KMS-11 (cell line): ENCODE data around the gene IWS1.

Experiments used
- H2AFZ ChIP-seq: fragments of 200-600 bp; sonication (generic); 2 replicates; pipeline ENCODE4 v1.6.1; 2016; ENCODE audit warnings: antibody characterized with exemption, mixed run types, low read depth
- H3K27ac ChIP-seq: fragments of 200-600 bp; sonication (generic); 2 replicates; pipeline ENCODE4 v1.6.1; 2016; ENCODE audit warnings: mild to moderate bottlenecking, mixed run types
- H3K27me3 ChIP-seq: fragments of 200-600 bp; sonication (generic); 2 replicates; pipeline ENCODE4 v1.6.1; 2017; ENCODE audit warnings: mild to moderate bottlenecking, low read depth, mixed run types, moderate library complexity; ENCODE audit not compliant: insufficient read depth
- H3K36me3 ChIP-seq: fragments of 200-600 bp; sonication (generic); 2 replicates; pipeline ENCODE4 v1.6.1; 2017; ENCODE audit warnings: mild to moderate bottlenecking, mixed run types; ENCODE audit not compliant: insufficient read depth
- H3K4me1 ChIP-seq: fragments of 200-600 bp; sonication (generic); 2 replicates; pipeline ENCODE4 v1.6.1; 2016; ENCODE audit warnings: mild to moderate bottlenecking, low read depth, mixed run types; ENCODE audit not compliant: poor library complexity, severe bottlenecking
- H3K4me2 ChIP-seq: fragments of 200-600 bp; sonication (generic); 2 replicates; pipeline ENCODE4 v1.7.0; 2016; ENCODE audit warnings: mild to moderate bottlenecking, mixed run types
- H3K4me3 ChIP-seq: fragments of 200-600 bp; sonication (generic); IDR thresholded peaks from 2 replicates; pipeline ENCODE4 v1.6.1; 2017; ENCODE audit warnings: low read depth, low read length, mixed read lengths; ENCODE audit not compliant: insufficient read depth
- H3K79me2 ChIP-seq: fragments of 200-600 bp; sonication (generic); 2 replicates; pipeline ENCODE4 v1.6.1; 2016; ENCODE audit warnings: low read depth, mixed run types; ENCODE audit not compliant: insufficient read depth
- H3K9ac ChIP-seq: fragments of 200-600 bp; sonication (generic); 2 replicates; pipeline ENCODE4 v1.6.1; 2016; ENCODE audit warnings: mild to moderate bottlenecking, mixed run types
- H4K20me1 ChIP-seq: fragments of 200-600 bp; sonication (generic); 2 replicates; pipeline ENCODE4 v1.6.1; 2016; ENCODE audit warnings: mild to moderate bottlenecking, mixed run types; ENCODE audit not compliant: insufficient read depth
- CTCF ChIP-seq: fragments of 200-600 bp; sonication (generic); conservative IDR thresholded peaks from 2 replicates; pipeline ENCODE4 v1.6.1; 2017; ENCODE audit warnings: low read depth, mild to moderate bottlenecking, antibody characterized with exemption, low read length, moderate library complexity, mixed read lengths

Gene IWS1

DNA sequence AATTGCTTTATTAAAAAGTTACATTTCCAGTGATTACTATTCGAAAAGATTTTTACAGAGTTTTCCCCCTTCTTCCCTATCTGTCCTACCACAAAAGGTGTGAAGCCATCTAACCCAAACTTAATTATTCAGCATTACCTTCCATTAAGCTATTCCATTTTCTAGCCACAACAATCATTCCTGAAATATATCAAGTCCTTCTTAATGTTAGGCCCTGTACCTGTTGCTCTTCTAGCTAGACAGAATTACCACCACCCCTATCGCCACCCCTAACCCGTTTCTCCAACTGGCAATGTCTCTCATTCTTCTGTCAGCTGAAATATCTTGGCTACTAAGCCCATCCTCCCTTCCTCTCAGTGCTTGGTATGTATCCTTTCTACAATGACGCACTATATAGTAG is 13.9 kb downstream of the IWS1 start:
- no peak overlapping the region for H3K4me2 ChIP-seq
- no peak overlapping the region for H3K27ac ChIP-seq
- no peaks in the 10 kb centered on the region for H3K27me3 ChIP-seq
- no peak overlapping the region for H3K9ac ChIP-seq
- peaks cover 6% of the 10 kb centered on the region for H3K4me1 ChIP-seq
- TF ChIP-seq CTCF: no peak
- H3K4me3 ChIP-seq: no peak overlapping the region
- no peak overlapping the region for H2AFZ ChIP-seq
- H3K79me2 ChIP-seq: peaks cover 58% of the 10 kb centered on the region; the same call in 1 of the 2 replicates
- no peaks in the 10 kb centered on the region for H4K20me1 ChIP-seq
- no peaks in the 10 kb centered on the region for H3K36me3 ChIP-seq

GRCh38 chr2:127511917-127512316 is 14.4 kb downstream of the IWS1 start:
- Histone ChIP-seq H3K27ac (no peak overlapping the region), H3K9ac (no peak overlapping the region), H3K4me3 (no peak overlapping the region), H3K4me1 (peaks cover 6% of the 10 kb centered on the region), H3K27me3 (no peaks in the 10 kb centered on the region), H3K4me2 (no peak overlapping the region), H4K20me1 (no peaks in the 10 kb centered on the region), H3K79me2 (peaks cover 58% of the 10 kb centered on the region), H3K36me3 (no peaks in the 10 kb centered on the region), H2AFZ (no peak overlapping the region)
- TF ChIP-seq CTCF: no peak

GRCh38 chr2:127511090-127511695 is 15.1 kb downstream of the IWS1 start:
- no peaks in the 10 kb centered on the region for H4K20me1 ChIP-seq
- H2AFZ ChIP-seq: no peak overlapping the region
- no peak overlapping the region for H3K9ac ChIP-seq
- no peak overlapping the region for H3K4me2 ChIP-seq
- no peaks in the 10 kb centered on the region for H3K36me3 ChIP-seq
- H3K27ac ChIP-seq: no peak overlapping the region
- no peaks in the 10 kb centered on the region for H3K27me3 ChIP-seq
- no peak for TF ChIP-seq CTCF
- H3K4me3 ChIP-seq: no peak overlapping the region
- H3K4me1 ChIP-seq: peaks cover 6% of the 10 kb centered on the region
- peaks cover 62% of the 10 kb centered on the region for H3K79me2 ChIP-seq

- H3K4me2 ChIP-seq: no peak overlapping the region
- H3K79me2 ChIP-seq: peaks cover 62% of the 10 kb centered on the region
- no peak overlapping the region for H2AFZ ChIP-seq
- H3K36me3 ChIP-seq: no peaks in the 10 kb centered on the region
- H3K9ac ChIP-seq: no peak overlapping the region
- no peaks in the 10 kb centered on the region for H4K20me1 ChIP-seq
- no peak overlapping the region for H3K27ac ChIP-seq
- H3K27me3 ChIP-seq: no peaks in the 10 kb centered on the region
- peaks cover 6% of the 10 kb centered on the region for H3K4me1 ChIP-seq
- TF ChIP-seq CTCF: no peak
- no peak overlapping the region for H3K4me3 ChIP-seq
Observed at GRCh38 chr2:127510073-127510472, 16.2 kb downstream of the IWS1 start.
